Activated CD4-positive, alpha-beta T cell treated with anti-CD3 and anti-CD28 coated beads, Interleukin-2, amount 10 ng/mL, durations not matched to agents 7 days and 5 days (primary cell): Measurements from ENCODE around the gene MRPS6. TPM values are rescaled to one million over a fixed set of nuclear protein-coding genes. Genes with fewer than 3 reads are reported as not detected.

Experiments
- CTCF ChIA-PET: fragments of 350-600 bp; sonication (Branson Sonifier 250); formaldehyde crosslinking; loops from one replicate; lab custom pipeline; 2021; ENCODE audit warnings: antibody characterized with exemption; lab: Charles Lee
- POLR2A ChIA-PET: fragments of 350-600 bp; sonication (Branson Sonifier 250); formaldehyde crosslinking; loops from one replicate; lab custom pipeline; 2021; ENCODE audit warnings: antibody characterized with exemption; lab: Charles Lee
- DNase-seq: peaks from one replicate; pipeline ENCODE4 v3.0.0-alpha.2; 2020
- H3K27ac Mint-ChIP-seq: one replicate; pipeline ENCODE4 v1.8.0; 2021; ENCODE audit warnings: mild to moderate bottlenecking, moderate library complexity, mixed read lengths
- H3K27me3 Mint-ChIP-seq: one replicate; pipeline ENCODE4 v1.8.0; 2021; ENCODE audit warnings: mixed read lengths
- H3K36me3 Mint-ChIP-seq: one replicate; pipeline ENCODE4 v1.8.0; 2021; ENCODE audit warnings: low read depth, mixed read lengths
- H3K4me1 Mint-ChIP-seq: one replicate; pipeline ENCODE4 v1.8.0; 2021; ENCODE audit warnings: mixed read lengths
- H3K4me3 Mint-ChIP-seq: one replicate; pipeline ENCODE4 v1.8.0; 2021; ENCODE audit warnings: mild to moderate bottlenecking, moderate library complexity, mixed read lengths
- H3K9me3 Mint-ChIP-seq: one replicate; pipeline ENCODE4 v1.8.0; 2021; ENCODE audit warnings: mixed read lengths
- total RNA-seq, 2 experiments: library from RNA; stranded (reverse); gene quantifications; one replicate each; pipeline ENCODE4 v1.2.3, GENCODE V29; 2021

The MRPS6 gene
- total RNA-seq, 2 experiments from 2014 or later = 77.8 to 88.2 TPM

- Mint-ChIP-seq H3K4me1 (peaks cover 5% of the 10 kb centered on the region), H3K27me3 (no peaks in the 10 kb centered on the region), H3K27ac (no peak overlapping the region), H3K36me3 (peaks cover 5% of the 10 kb centered on the region), H3K4me3 (no peak overlapping the region), H3K9me3 (peaks cover 11% of the 10 kb centered on the region)
- POLR2A ChIA-PET = no interaction called here
- DNase-seq = no peak
- CTCF ChIA-PET = interaction anchor here (1.6 kb wide), 1 partner anchor 11 kb away, joined by 3 read pairs; no protein-coding TSS in a partner anchor
These were observed 104.7 kb downstream of the MRPS6 start for GRCh38 chr21:34177919-34178567.

GRCh38 chr21:34179204-34179935 is 106.0 kb downstream of the MRPS6 start:
- Mint-ChIP-seq H3K4me1 (peaks cover 5% of the 10 kb centered on the region), H3K36me3 (peaks cover under 1% of the 10 kb centered on the region), H3K9me3 (peaks cover 3% of the 10 kb centered on the region), H3K27ac (no peak overlapping the region), H3K27me3 (no peaks in the 10 kb centered on the region), H3K4me3 (no peak overlapping the region)
- POLR2A ChIA-PET = no interaction called here
- no peak for DNase-seq
- CTCF ChIA-PET = interaction anchor here (1.6 kb wide), 1 partner anchor 13 kb away, joined by 3 read pairs; no protein-coding TSS in a partner anchor

- peaks cover 5% of the 10 kb centered on the region for H3K4me1 Mint-ChIP-seq
- no peak for DNase-seq
- no peak overlapping the region for H3K27ac Mint-ChIP-seq
- ChIA-PET POLR2A (no interaction called here), CTCF (no interaction called here)
- H3K4me3 Mint-ChIP-seq = no peak overlapping the region
- peaks cover 3% of the 10 kb centered on the region for H3K9me3 Mint-ChIP-seq
- no peaks in the 10 kb centered on the region for H3K36me3 Mint-ChIP-seq
- H3K27me3 Mint-ChIP-seq = no peaks in the 10 kb centered on the region
These were observed 107.0 kb downstream of the MRPS6 start for GRCh38 chr21:34180407-34180806.

- ChIA-PET POLR2A (no interaction called here), CTCF (interaction anchor here (1.6 kb wide), 1 partner anchor 18 kb away, joined by 5 read pairs; no protein-coding TSS in a partner anchor)
- no peak for DNase-seq
- Mint-ChIP-seq H3K4me1 (peaks cover 5% of the 10 kb centered on the region), H3K36me3 (no peaks in the 10 kb centered on the region), H3K27ac (no peak overlapping the region), H3K9me3 (peaks cover 3% of the 10 kb centered on the region), H3K4me3 (no peak overlapping the region), H3K27me3 (no peaks in the 10 kb centered on the region)
These were observed 107.5 kb downstream of the MRPS6 start for GRCh38 chr21:34180826-34181359.

GRCh38 chr21:34181431-34182039 is 108.2 kb downstream of the MRPS6 start:
- CTCF ChIA-PET = interaction anchor here (1.6 kb wide), 1 partner anchor 17 kb away, joined by 5 read pairs; no protein-coding TSS in a partner anchor
- Mint-ChIP-seq H3K27me3 (no peaks in the 10 kb centered on the region), H3K9me3 (peaks cover 3% of the 10 kb centered on the region), H3K4me1 (peaks cover 5% of the 10 kb centered on the region), H3K36me3 (no peaks in the 10 kb centered on the region), H3K4me3 (no peak overlapping the region), H3K27ac (no peak overlapping the region)
- POLR2A ChIA-PET = no interaction called here
- DNase-seq = no peak

GRCh38 chr21:34182436-34182835 is 109.1 kb downstream of the MRPS6 start:
- H3K27me3 Mint-ChIP-seq = no peaks in the 10 kb centered on the region
- no peaks in the 10 kb centered on the region for H3K36me3 Mint-ChIP-seq
- H3K4me1 Mint-ChIP-seq = peaks cover 5% of the 10 kb centered on the region
- peaks cover 3% of the 10 kb centered on the region for H3K9me3 Mint-ChIP-seq
- H3K4me3 Mint-ChIP-seq = no peak overlapping the region
- no peak overlapping the region for H3K27ac Mint-ChIP-seq
- ChIA-PET CTCF (interaction anchor here (1.6 kb wide), 1 partner anchor 16 kb away, joined by 5 read pairs; no protein-coding TSS in a partner anchor), POLR2A (no interaction called here)
- DNase-seq = no peak

GRCh38 chr21:34183331-34183928 is 110.1 kb downstream of the MRPS6 start:
- Mint-ChIP-seq H3K4me1 (peaks cover 1% of the 10 kb centered on the region), H3K36me3 (no peaks in the 10 kb centered on the region), H3K9me3 (no peaks in the 10 kb centered on the region), H3K27me3 (no peaks in the 10 kb centered on the region), H3K27ac (no peak overlapping the region), H3K4me3 (no peak overlapping the region)
- ChIA-PET CTCF (interaction anchor here (0.9 kb wide), 1 partner anchor 15 kb away, joined by 3 read pairs; no protein-coding TSS in a partner anchor), POLR2A (no interaction called here)
- no peak for DNase-seq

GRCh38 chr21:34184232-34184631 is 110.9 kb downstream of the MRPS6 start:
- Mint-ChIP-seq H3K36me3 (peaks cover 1% of the 10 kb centered on the region), H3K27me3 (no peaks in the 10 kb centered on the region), H3K4me3 (no peak overlapping the region), H3K4me1 (no peaks in the 10 kb centered on the region), H3K27ac (no peak overlapping the region), H3K9me3 (peaks cover under 1% of the 10 kb centered on the region)
- POLR2A ChIA-PET = no interaction called here
- no peak for DNase-seq
- CTCF ChIA-PET = interaction anchor here (1.6 kb wide), 1 partner anchor 12 kb away, joined by 5 read pairs; no protein-coding TSS in a partner anchor

- H3K4me3 Mint-ChIP-seq = no peak overlapping the region
- ChIA-PET CTCF (interaction anchor here (1.0 to 1.6 kb wide), 2 partner anchors 13 to 30 kb away, joined by 3 to 5 read pairs; no protein-coding TSS in a partner anchor), POLR2A (no interaction called here)
- DNase-seq = no peak
- no peaks in the 10 kb centered on the region for H3K27me3 Mint-ChIP-seq
- H3K9me3 Mint-ChIP-seq = peaks cover 4% of the 10 kb centered on the region
- H3K27ac Mint-ChIP-seq = no peak overlapping the region
- peaks cover 7% of the 10 kb centered on the region for H3K36me3 Mint-ChIP-seq
- H3K4me1 Mint-ChIP-seq = peaks cover 8% of the 10 kb centered on the region
These were observed 111.8 kb downstream of the MRPS6 start for GRCh38 chr21:34185026-34185750.

- Mint-ChIP-seq H3K36me3 (peaks cover 7% of the 10 kb centered on the region), H3K4me1 (peaks cover 11% of the 10 kb centered on the region), H3K27me3 (no peaks in the 10 kb centered on the region), H3K27ac (no peak overlapping the region), H3K9me3 (peaks cover 4% of the 10 kb centered on the region), H3K4me3 (no peak overlapping the region)
- DNase-seq = no peak
- ChIA-PET CTCF (interaction anchor here (1.0 to 1.6 kb wide), 2 partner anchors 14 to 31 kb away, joined by 3 to 5 read pairs; no protein-coding TSS in a partner anchor), POLR2A (no interaction called here)
These were observed 112.8 kb downstream of the MRPS6 start for GRCh38 chr21:34186109-34186719.

GRCh38 chr21:34187935-34188334 is 114.6 kb downstream of the MRPS6 start:
- peaks cover 5% of the 10 kb centered on the region for H3K9me3 Mint-ChIP-seq
- H3K27me3 Mint-ChIP-seq = no peaks in the 10 kb centered on the region
- no peak overlapping the region for H3K4me3 Mint-ChIP-seq
- H3K4me1 Mint-ChIP-seq = peaks cover 19% of the 10 kb centered on the region
- H3K27ac Mint-ChIP-seq = no peak overlapping the region
- CTCF ChIA-PET = interaction anchor here (0.9 kb wide), 1 partner anchor 13 kb away, joined by 4 read pairs; no protein-coding TSS in a partner anchor
- peaks cover 9% of the 10 kb centered on the region for H3K36me3 Mint-ChIP-seq
- no peak for DNase-seq
- POLR2A ChIA-PET = no interaction called here
